ENCODE measurements around the gene C2CD2L. TPM values are rescaled to one million over a fixed set of nuclear protein-coding genes. Genes with fewer than 3 reads are reported as not detected.
A peak's percentile ranks its signal among the peaks of the same experiment; 100 is the strongest.
"Not testable (repeated sequence)": the region's sequence is repeated elsewhere in the genome, so short reads cannot be mapped to it uniquely, and the experiment has no call there.

Gene C2CD2L
- total RNA-seq, 1 experiment from 2014 or later: 6.4 TPM

DNA sequence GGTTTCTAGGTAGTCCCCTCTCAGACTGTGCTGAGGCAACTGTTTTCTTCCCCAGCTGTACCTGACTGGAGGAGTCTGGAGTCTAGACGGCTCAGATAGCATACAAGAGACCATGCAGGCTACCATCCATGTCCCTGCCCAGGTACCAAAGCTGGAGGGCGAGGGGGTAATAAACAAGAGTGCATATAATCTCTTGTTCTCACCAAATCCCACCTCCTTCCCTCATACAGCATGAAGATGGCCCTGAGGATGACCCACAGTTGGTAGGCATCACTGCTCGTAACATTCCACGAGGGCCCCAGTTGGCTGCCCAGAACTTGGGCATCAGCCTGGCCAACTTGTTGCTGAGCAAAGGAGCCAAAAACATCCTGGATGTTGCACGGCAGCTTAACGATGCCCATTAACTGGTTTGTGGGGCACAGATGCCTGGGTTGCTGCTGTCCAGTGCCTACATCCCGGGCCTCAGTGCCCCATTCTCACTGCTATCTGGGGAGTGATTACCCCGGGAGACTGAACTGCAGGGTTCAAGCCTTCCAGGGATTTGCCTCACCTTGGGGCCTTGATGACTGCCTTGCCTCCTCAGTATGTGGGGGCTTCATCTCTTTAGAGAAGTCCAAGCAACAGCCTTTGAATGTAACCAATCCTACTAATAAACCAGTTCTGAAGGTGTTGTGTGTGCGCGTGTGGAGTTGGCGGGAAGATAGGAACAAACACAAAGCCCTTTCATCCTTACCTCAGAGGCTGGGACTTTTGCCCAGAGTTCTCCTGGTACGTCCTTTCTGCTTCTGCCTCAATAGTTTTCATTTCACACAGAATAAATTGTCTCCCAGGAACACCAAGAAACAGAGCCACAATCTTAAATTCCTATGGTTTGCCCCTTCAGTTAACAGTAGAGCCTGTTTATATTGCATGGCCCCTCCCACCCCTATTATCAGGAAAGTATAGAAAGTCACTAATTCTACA lies 14.0 kb upstream of the C2CD2L start:
- no peak for DNase-seq (ENCODE audit: extremely low read depth, low read depth)

GRCh38 chr11:119093942-119094815 lies 13.0 kb upstream of the C2CD2L start:
- DNase-seq (ENCODE audit: extremely low read depth, low read depth): no peak

DNA sequence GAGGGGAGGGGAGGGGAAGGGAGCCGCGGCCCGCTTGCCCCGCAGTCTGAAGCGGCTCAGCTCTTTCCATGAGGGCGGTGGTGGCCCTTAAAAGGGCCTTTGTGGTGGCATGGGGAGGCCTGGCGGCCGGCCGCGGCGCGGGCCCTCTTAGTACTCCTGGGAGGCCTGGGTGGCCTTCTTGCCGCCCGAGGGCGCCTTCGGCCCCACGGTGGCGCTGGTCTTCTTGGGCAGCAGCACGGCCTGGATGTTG lies 12.4 kb upstream of the C2CD2L start:
- peak; percentile 68 for DNase-seq (ENCODE audit: extremely low read depth, low read depth)

DNA sequence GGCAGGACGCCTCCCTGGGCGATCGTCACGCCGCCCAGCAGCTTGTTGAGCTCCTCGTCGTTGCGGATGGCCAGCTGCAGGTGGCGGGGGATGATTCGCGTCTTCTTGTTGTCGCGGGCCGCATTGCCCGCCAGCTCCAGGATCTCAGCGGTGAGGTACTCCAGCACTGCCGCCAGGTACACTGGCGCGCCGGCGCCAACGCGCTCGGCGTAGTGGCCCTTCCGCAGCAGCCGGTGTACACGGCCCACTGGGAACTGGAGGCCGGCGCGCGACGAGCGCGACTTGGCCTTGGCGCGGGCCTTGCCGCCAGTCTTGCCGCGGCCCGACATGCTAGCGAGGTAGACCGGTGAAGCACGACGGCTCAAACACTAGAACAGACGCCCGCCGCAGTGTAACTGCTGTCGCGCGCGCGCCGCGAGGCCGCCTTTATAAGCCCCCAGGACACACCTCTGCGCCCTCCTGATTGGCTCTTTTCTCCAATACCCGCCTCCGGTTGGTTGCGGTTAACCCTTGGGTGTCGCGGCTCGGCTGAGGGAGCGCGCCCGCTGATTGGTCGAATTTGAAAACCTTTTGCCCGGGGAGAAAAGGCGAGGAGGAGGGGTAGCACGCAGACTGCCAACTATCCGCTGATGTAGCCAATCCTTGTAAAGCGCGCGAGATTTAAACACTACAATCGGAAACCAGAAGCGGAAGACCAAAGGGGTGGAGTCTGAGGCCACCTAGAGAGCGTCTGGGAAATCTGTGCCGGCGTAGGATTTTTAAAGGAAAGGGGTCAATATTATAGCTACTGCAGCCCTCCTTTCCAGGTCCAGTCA lies 11.9 kb upstream of the C2CD2L start:
- DNase-seq (ENCODE audit: extremely low read depth, low read depth): peak; percentile 99

DNA sequence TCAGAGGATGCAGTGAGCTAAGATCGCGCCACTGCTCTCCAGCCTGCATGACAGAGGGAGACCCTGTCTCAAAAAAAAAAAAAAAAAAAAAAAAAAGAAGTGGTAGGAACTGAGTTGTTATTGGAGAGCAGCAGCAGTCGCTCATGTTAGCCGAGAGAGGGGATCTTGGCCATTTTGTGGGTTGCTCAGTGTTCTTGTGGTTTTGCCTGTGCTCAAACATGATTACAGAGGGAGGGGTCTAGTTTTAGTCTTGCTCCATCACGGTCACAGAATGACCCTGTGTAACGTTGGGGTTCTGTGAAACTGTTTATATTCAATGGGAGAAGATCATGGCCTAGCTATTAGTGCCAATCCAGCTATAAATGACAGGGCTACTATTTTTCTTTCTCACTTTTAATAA lies 7.4 kb upstream of the C2CD2L start:
- no peak for DNase-seq (ENCODE audit: extremely low read depth, low read depth)

GRCh38 chr11:119100246-119100970 lies 6.7 kb upstream of the C2CD2L start:
- DNase-seq (ENCODE audit: extremely low read depth, low read depth): peak; percentile 46

DNA sequence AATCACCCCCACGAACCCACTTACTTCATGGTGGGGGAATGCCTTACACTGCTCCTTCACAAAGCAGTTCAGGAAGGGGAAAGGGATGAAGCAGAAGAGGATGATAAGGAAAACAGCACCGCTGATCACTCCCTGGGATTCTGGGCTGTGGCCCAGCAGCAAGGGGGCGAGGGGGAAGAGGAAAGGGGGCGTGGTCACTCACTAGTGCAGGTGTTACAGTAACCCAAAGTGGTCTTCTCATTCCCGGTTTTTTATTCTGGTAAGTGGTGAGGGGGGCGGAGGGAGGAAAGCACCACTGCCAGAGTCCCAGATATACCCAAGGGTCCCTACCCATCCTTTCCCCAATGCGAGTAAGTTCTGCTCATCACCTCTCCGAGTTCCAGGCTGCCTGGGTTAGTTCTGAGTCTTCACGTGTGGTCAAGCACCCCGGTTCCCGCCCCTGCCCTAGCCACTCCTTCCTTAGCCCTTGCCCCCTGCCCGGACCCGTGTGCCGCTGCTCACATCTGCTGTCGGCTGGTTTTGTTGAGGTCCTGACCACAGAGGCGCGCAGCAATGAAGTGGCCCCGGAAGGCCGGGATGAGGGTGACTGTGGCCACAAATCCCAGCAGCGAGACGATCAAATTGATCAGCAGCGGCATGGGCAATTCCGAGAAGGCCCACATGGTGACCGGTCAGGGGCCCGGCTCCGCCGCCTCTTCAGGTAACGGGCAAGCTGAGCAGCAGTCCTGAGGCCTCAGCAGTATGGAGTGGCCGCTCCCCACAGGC lies 6.0 kb upstream of the C2CD2L start:
- no peak for DNase-seq (ENCODE audit: extremely low read depth, low read depth)

GRCh38 chr11:119101759-119102423 lies 5.3 kb upstream of the C2CD2L start, which contains the start of gene DPAGT1:
TSS of gene DPAGT1 (minus strand) at chr11:119101853. CDS start at chr11:119101655, 198 bp downstream.
- DNase-seq (ENCODE audit: extremely low read depth, low read depth): peak; percentile 96

DNA sequence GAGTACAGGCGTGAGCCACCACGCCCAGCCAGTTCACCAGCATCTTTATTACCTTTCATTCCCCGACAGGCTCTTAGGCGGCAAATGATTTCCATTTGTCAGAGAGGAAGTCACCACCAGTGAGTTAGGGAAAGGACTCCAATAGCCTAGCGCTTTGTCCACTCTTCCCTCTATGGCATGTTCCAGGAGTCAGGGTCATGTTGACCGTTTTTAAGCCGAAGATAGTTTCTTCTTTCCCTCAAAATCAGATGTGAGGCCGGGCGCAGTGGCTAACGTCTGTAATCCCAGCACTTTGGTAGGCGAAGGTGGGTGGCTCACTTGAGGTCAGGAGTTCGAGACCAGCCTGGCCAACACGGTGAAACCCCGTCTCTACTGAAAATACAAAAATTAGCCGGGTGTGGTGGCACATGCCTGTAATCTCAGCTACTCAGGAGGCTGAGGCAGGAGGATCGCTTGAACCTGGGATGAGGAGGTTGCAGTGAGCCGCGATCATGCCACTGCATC lies 3.9 kb upstream of the C2CD2L start:
- not testable (repeated sequence) for DNase-seq (ENCODE audit: extremely low read depth, low read depth)

DNA sequence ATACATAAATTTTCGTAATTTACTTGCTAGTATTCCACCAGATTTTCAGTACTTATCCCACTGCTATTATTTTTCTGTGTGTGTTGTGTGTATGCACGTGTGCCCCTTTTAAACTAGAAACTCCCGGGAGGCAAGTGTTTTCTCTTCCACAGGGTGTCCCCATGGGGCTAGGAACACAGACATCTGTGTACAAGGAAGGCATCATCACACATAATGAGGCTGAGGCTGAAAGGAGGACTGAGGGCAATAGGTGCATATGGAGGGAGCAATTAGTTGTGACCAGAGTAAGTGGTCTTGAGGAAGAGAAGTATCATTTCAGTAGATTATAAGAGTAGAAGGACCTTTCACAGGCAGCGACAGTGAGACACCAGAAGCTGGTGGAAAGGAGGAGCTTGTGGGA lies 3.4 kb upstream of the C2CD2L start:
- no peak for DNase-seq (ENCODE audit: extremely low read depth, low read depth)

- DNase-seq (ENCODE audit: extremely low read depth, low read depth): no peak
Observed at GRCh38 chr11:119107538-119108145, 498 bp downstream of the C2CD2L start.

DNA sequence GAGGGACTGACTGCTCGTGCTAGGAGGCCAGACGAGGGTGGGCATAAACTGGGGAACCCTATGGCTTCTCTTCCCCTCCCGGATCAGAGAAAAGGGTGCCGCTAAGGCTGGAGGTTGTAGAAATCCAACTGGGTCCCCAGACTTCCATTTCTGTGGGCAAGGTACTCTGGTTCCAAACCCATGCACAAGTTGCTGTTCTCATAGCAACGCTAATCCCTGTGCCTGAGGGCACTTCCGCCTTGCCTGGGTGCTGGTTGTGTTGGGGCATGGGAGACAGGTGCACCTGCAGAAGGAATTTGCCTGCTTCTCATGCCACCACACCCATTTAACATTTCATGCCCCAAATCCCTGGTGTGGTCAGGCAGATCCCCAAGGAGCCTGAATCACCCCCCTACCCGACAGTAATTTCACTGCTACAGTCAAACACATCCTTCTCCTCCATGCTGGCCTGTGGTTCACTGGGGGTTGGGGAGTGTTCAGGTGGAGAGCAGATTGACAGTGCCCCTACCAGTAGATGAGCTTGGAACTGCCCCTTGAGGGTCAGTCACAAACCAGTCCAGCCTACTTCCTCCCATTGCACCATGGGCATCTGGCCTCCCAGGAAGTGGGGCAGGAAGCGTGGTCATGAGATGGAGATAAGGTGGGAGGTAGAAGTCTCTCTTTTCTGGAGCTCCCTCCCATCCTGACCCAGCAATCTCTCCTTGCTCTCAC lies 1.2 kb downstream of the C2CD2L start:
- no peak for DNase-seq (ENCODE audit: extremely low read depth, low read depth)

- DNase-seq (ENCODE audit: extremely low read depth, low read depth): no peak
Observed at GRCh38 chr11:119108857-119109221, 1.7 kb downstream of the C2CD2L start.

GRCh38 chr11:119109843-119110242 lies 2.7 kb downstream of the C2CD2L start:
- no peak for DNase-seq (ENCODE audit: extremely low read depth, low read depth)

DNA sequence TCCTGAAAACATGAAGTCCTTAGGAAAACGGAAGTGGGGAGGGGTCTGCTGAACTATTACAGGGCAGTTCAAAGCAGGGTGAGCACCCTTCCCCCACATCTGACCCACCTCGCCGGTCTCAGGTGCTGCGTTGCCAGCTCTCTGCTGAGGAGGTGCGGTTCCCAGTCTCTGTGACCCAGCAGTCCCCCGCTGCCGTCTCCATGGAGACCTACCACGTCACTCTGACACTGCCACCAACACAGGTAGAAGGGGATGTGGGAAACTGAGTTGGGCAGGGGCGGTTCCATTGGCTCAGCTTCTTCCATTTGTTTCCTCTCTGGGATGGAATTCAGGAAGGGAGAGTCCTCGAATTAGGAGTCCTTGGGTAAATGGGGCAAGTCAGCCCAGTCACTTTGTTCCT lies 3.3 kb downstream of the C2CD2L start:
- DNase-seq (ENCODE audit: extremely low read depth, low read depth): no peak

GRCh38 chr11:119111361-119111925 lies 4.3 kb downstream of the C2CD2L start:
- no peak for DNase-seq (ENCODE audit: extremely low read depth, low read depth)

- DNase-seq (ENCODE audit: extremely low read depth, low read depth): no peak
Observed at GRCh38 chr11:119112314-119113020, 5.3 kb downstream of the C2CD2L start.

Measured in NCI-H460 (cell line).